HepG2 (cell line): Measurements from ENCODE around the gene PLEKHN1. TPM values are rescaled to one million over a fixed set of nuclear protein-coding genes. Genes with fewer than 3 reads are reported as not detected.

ENCODE experiments used
- ATAC-seq: fragments of 200-7000 bp; cut with Tn5 transposase; 3 replicates; pipeline ENCODE4 v1.9.1; 2020; ENCODE audit warnings: mild to moderate bottlenecking, moderate library complexity
- BruUV-seq: library from RNA; stranded (reverse); fragments of 400-500 nt; replicated peaks from 2 replicates; lab custom pipeline; 2021; lab: Mats Ljungman, UMichigan
- CTCF ChIA-PET: fragments of 300-600 bp; formaldehyde crosslinking; extraction: SDS; loops from one replicate; lab custom pipeline; 2021; ENCODE audit warnings: low total read pairs, inconsistent platforms, low intra/inter-chr PET ratio; lab: Yijun Ruan, JAX
- POLR2A ChIA-PET: fragments of 350-600 bp; sonication (Branson Sonifier 250); formaldehyde crosslinking; loops from one replicate; lab custom pipeline; 2020; ENCODE audit warnings: antibody characterized with exemption, inconsistent platforms; lab: Yijun Ruan, JAX
- DNase-seq: peaks from one replicate; pipeline ENCODE4 v3.0.0-alpha.2; 2015; ENCODE audit warnings: low spot score
- FAIRE-seq: peaks from 3 replicates; lab custom pipeline; 2011; peaks lifted over from hg19 to GRCh38; lab: Jason Lieb, UNC
- H2AFZ ChIP-seq: one replicate; pipeline ENCODE4 v1.6.1; 2011; ENCODE audit warnings: low read length, inconsistent platforms
- H3K27ac ChIP-seq: fragments of 300-600 bp; 3 replicates; pipeline ENCODE4 v1.8.0; 2011; ENCODE audit warnings: mixed run types, mild to moderate bottlenecking, mixed read lengths, low read length, inconsistent platforms; ENCODE audit not compliant: insufficient read depth; ENCODE audit errors: extremely low read length
- H3K27me3 ChIP-seq, 2 experiments: fragments of 200-600 bp in 1 of 2; 2 replicates in 1 of 2; 3 replicates in 1 of 2; pipeline versions ENCODE4 v1.6.0 to v1.8.0; 2011; ENCODE audit warnings: low read length in 2 of 2, mild to moderate bottlenecking in 2 of 2, moderate library complexity in 2 of 2, inconsistent platforms in 1 of 2; ENCODE audit not compliant: insufficient read depth in 2 of 2, control insufficient read depth in 1 of 2
- H3K36me3 ChIP-seq, 2 experiments: fragments of 200-600 bp in 1 of 2; replicated peaks in 1 of 2; 2 replicates in 1 of 2; 3 replicates in 1 of 2; pipeline versions ENCODE4 v1.5.1 to v1.8.0; 2011; ENCODE audit warnings: low read length in 2 of 2, inconsistent platforms in 1 of 2; ENCODE audit not compliant: insufficient read depth in 2 of 2, control insufficient read depth in 1 of 2
- H3K4me1 ChIP-seq: 2 replicates; pipeline ENCODE4 v1.5.1; 2012; ENCODE audit warnings: low read length, inconsistent platforms; ENCODE audit not compliant: insufficient read depth
- H3K4me2 ChIP-seq: 2 replicates; pipeline ENCODE4 v1.6.0; 2011; ENCODE audit warnings: low read depth, low read length, inconsistent platforms
- H3K4me3 ChIP-seq, 3 experiments: fragments of 200-600 bp in 1 of 3; sonication (generic), shearing (Covaris generic) in 1 of 3; replicated peaks in 1 of 3; 2 replicates each; pipeline ENCODE4 v1.5.1; 2011 to 2016; ENCODE audit warnings: low read length in 3 of 3, inconsistent platforms in 2 of 3, low read depth in 2 of 3, mild to moderate bottlenecking in 2 of 3, control low read depth in 1 of 3, mixed read lengths in 1 of 3; ENCODE audit not compliant: insufficient read depth in 1 of 3
- H3K79me2 ChIP-seq: one replicate; pipeline ENCODE4 v1.6.1; 2011; ENCODE audit warnings: low read length, inconsistent platforms; ENCODE audit not compliant: insufficient read depth
- H3K9ac ChIP-seq: 2 replicates; pipeline ENCODE4 v1.6.0; 2011; ENCODE audit warnings: mild to moderate bottlenecking, low read depth, low read length, inconsistent platforms; ENCODE audit not compliant: insufficient read depth
- H3K9me3 ChIP-seq: 2 replicates; pipeline ENCODE4 v1.5.1; 2012; ENCODE audit warnings: mild to moderate bottlenecking, low read length
- H4K20me1 ChIP-seq: 2 replicates; pipeline ENCODE4 v1.6.0; 2011; ENCODE audit warnings: inconsistent platforms, mild to moderate bottlenecking, low read length, moderate library complexity; ENCODE audit not compliant: insufficient read depth
- CHD2 ChIP-seq: IDR thresholded peaks from 2 replicates; pipeline ENCODE4 v1.6.1; 2011; ENCODE audit warnings: low read depth, low read length, improper control_type of control experiment
- CHD4 ChIP-seq: fragments of 200-600 bp; sonication (generic); IDR thresholded peaks from 2 replicates; pipeline ENCODE4 v1.7.0; 2017; ENCODE audit warnings: mild to moderate bottlenecking, low read length, borderline replicate concordance
- KDM3A ChIP-seq: IDR thresholded peaks from 2 replicates; pipeline ENCODE4 v1.6.1; 2018; ENCODE audit warnings: low read depth, missing compliant biosample characterization
- KDM5B ChIP-seq: sonication (generic); formaldehyde crosslinking; IDR thresholded peaks from 2 replicates; pipeline ENCODE4 v1.4.0; 2020; ENCODE audit warnings: missing genetic modification reagents, mild to moderate bottlenecking, borderline replicate concordance
- KLF6 ChIP-seq: IDR thresholded peaks from 2 replicates; pipeline ENCODE4 v1.8.0; 2016; ENCODE audit warnings: missing biosample characterization, missing genetic modification reagents
- NR3C1 ChIP-seq: sonication (generic); formaldehyde crosslinking; IDR thresholded peaks from 2 replicates; pipeline ENCODE4 v1.4.0; 2020; ENCODE audit warnings: missing genetic modification reagents
- PRPF4 ChIP-seq: fragments of 200-400 bp; formaldehyde crosslinking; IDR thresholded peaks from 2 replicates; pipeline ENCODE4 v1.6.1; 2016; ENCODE audit warnings: low read length, low read depth; ENCODE audit not compliant: poor library complexity, severe bottlenecking
- RAD51 ChIP-seq: fragments of 450-650 bp; IDR thresholded peaks from 2 replicates; pipeline ENCODE4 v1.6.1; 2016; ENCODE audit warnings: borderline replicate concordance
- ZFP37 ChIP-seq: sonication (generic); formaldehyde crosslinking; IDR thresholded peaks from 2 replicates; pipeline ENCODE4 v1.4.0; 2020; ENCODE audit warnings: missing genetic modification reagents, borderline replicate concordance
- ZNF337 ChIP-seq: sonication (generic); formaldehyde crosslinking; IDR thresholded peaks from 2 replicates; pipeline ENCODE4 v1.5.1; 2020; ENCODE audit warnings: missing genetic modification reagents, low read depth, mild to moderate bottlenecking, borderline replicate concordance
- ZNF430 ChIP-seq: sonication (generic); formaldehyde crosslinking; IDR thresholded peaks from 2 replicates; pipeline ENCODE4 v1.9.0; 2021; ENCODE audit warnings: mild to moderate bottlenecking, missing genetic modification reagents
- ZNF556 ChIP-seq: sonication (generic); formaldehyde crosslinking; IDR thresholded peaks from 2 replicates; pipeline ENCODE4 v1.4.0; 2020; ENCODE audit warnings: mild to moderate bottlenecking, missing genetic modification reagents, borderline replicate concordance
- ZNF569 ChIP-seq: sonication (generic); formaldehyde crosslinking; IDR thresholded peaks from 2 replicates; pipeline ENCODE4 v1.5.0; 2020; ENCODE audit warnings: mild to moderate bottlenecking, missing genetic modification reagents, moderate library complexity, borderline replicate concordance
- ZNF713 ChIP-seq: sonication (generic); formaldehyde crosslinking; IDR thresholded peaks from 2 replicates; pipeline ENCODE4 v1.4.0; 2020; ENCODE audit warnings: mild to moderate bottlenecking, missing genetic modification reagents
- ZNF777 ChIP-seq: sonication (generic); formaldehyde crosslinking; IDR thresholded peaks from 2 replicates; pipeline ENCODE4 v1.4.0; 2020; ENCODE audit warnings: missing genetic modification reagents
- ZNF879 ChIP-seq: sonication (generic); formaldehyde crosslinking; IDR thresholded peaks from 2 replicates; pipeline ENCODE4 v1.8.1; 2023; ENCODE audit warnings: missing genetic modification reagents
- WGBS: methylation state at CpG from one replicate; pipeline ENCODE4 v1.1.6; 2017; ENCODE audit warnings: low lambda C conversion rate; 5-methylcytosine and 5-hydroxymethylcytosine counted together
- in situ Hi-C: cut with HindIII; loops from 2 replicates; pipeline ENCODE4 v1.10.0; 2017; ENCODE audit warnings: low pct_unique_long_range_greater_than_20kb; ENCODE audit not compliant: extremely low pct_ligation_motif_present
- intact Hi-C: fragments of 100-400 bp; cut with micrococcal nuclease; formaldehyde crosslinking; loops from one replicate; pipeline ENCODE4 v1.10.0; 2022; ENCODE audit not compliant: unreplicated experiment
- polyA plus RNA-seq, 8 experiments: library from polyadenylated mRNA; depleted of rRNA in 3 of 8; stranded (reverse) in 7 of 8; unstranded in 1 of 8; fragments of >200 nt; fragmentation: Illumina TruSeq in 4 of 8; extraction: Trizol in 4 of 8; gene quantifications; 2 replicates each; pipeline versions ENCODE4 v1.2.1 to v1.2.3, GENCODE V29; 2011 to 2016; ENCODE audit warnings: low read depth in 4 of 8, missing spikeins in 1 of 8, mixed read lengths in 1 of 8; ENCODE audit not compliant: insufficient read depth in 1 of 8
- total RNA-seq, 5 experiments: library from RNA; depleted of rRNA; stranded (reverse); fragments of >200 nt; fragmentation: Illumina TruSeq; extraction: Trizol; gene quantifications; 2 replicates each; pipeline ENCODE4 v1.2.3, GENCODE V29; 2016; ENCODE audit warnings: low read depth in 1 of 5
- TF ChIP-seq, protein P1 (sequence below): sonication (generic); formaldehyde crosslinking; IDR thresholded peaks from 2 replicates; pipeline ENCODE4 v1.8.0; 2022; ENCODE audit warnings: missing genetic modification reagents, low read depth, mild to moderate bottlenecking, borderline replicate concordance
- TF ChIP-seq, protein P2 (sequence below): sonication (generic); formaldehyde crosslinking; conservative IDR thresholded peaks from 2 replicates; pipeline ENCODE4 v1.4.0; 2020; ENCODE audit warnings: missing genetic modification reagents
- TF ChIP-seq, protein P3 (sequence below): sonication (generic); formaldehyde crosslinking; IDR thresholded peaks from 2 replicates; pipeline ENCODE4 v1.5.0; 2020; ENCODE audit warnings: mild to moderate bottlenecking, missing genetic modification reagents

PLEKHN1 gene
- total and polyA plus RNA-seq, 2 of the 13 experiments (the other 11 are each of a cell fraction or from before 2014, with no cell fraction given): 0.42 to 0.58 TPM

DNA sequence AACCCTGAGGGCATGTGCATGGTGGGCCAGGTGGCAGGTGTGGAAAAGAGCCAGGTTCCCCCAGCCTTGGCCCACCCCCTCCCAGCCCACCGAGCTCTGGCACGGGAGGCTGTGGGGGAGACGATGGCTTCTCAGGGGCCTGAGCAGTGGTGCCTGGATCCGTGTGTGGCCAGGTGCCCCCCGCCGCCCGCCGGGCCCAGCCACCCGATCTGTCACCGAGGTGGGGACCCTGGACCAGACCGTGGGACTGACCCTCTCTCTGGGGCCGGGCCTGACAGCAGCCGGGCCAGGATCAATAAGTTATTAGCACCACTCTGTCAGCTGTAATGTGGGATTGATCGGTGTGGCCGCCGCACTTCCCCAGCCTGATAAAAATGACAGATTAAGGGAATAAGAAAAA is 28.8 kb upstream of the PLEKHN1 start (continued):
- TF ChIP-seq PRPF4: no peak
- TF ChIP-seq ZNF430 (CRISPR knock-in tag): no peak
- TF ChIP-seq, protein P1, sequence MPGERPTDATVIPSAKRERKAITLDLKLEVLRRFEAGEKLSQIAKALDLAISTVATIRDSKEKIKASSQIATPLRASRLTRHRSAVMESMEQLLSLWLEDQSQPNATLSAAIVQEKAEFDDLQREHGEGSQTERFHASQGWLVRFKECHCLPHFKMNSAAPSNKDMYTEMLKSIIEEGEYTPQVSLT (CRISPR knock-in tag): no peak
- no peak for TF ChIP-seq NR3C1 (CRISPR knock-in tag)
- no peak for TF ChIP-seq KDM5B (CRISPR knock-in tag)
- TF ChIP-seq CHD2: no peak
- no peak for TF ChIP-seq ZNF556 (CRISPR knock-in tag)
- TF ChIP-seq ZFP37: no peak
- no peak for TF ChIP-seq KDM3A (CRISPR knock-in tag)
- TF ChIP-seq, protein P2, sequence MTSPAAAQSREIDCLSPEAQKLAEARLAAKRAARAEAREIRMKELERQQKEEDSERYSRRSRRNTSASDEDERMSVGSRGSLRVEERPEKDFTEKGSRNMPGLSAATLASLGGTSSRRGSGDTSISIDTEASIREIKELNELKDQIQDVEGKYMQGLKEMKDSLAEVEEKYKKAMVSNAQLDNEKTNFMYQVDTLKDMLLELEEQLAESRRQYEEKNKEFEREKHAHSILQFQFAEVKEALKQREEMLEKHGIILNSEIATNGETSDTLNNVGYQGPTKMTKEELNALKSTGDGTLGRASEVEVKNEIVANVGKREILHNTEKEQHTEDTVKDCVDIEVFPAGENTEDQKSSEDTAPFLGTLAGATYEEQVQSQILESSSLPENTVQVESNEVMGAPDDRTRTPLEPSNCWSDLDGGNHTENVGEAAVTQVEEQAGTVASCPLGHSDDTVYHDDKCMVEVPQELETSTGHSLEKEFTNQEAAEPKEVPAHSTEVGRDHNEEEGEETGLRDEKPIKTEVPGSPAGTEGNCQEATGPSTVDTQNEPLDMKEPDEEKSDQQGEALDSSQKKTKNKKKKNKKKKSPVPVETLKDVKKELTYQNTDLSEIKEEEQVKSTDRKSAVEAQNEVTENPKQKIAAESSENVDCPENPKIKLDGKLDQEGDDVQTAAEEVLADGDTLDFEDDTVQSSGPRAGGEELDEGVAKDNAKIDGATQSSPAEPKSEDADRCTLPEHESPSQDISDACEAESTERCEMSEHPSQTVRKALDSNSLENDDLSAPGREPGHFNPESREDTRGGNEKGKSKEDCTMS (CRISPR knock-in tag): no peak

DNA sequence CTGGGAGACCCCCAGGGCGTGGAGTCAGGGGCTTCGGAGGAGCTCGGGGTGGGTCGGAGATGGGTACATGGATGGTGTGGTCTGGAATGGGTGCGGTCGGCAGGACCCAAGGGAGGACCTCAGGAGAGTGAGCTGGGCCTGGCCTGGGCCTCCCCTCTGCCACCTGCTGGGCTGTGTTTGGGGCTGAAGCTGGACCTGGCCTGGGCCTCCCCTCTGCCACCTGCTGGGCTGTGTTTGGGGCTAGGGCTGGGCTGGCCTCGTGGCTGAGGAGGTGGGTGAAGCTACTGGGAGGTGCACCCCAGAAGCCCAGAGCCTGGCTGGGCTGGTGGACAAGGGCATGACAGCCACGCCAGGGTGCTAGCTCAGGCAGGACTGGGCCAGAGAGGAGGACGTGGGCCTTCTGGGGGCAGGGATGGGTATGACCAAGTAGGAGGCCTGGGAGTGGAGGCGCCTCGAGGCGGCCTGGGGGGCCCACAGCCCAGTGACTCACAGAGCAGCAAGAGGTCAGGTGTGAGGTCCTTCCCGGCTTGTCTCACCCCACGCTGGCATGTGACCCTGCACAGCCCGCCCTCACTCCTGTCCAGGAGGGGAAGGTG is 28.1 kb upstream of the PLEKHN1 start:
- H2AFZ ChIP-seq: no peak overlapping the region
- in situ Hi-C loops (no loop called here), intact Hi-C loops (loop anchor here (2.0 kb wide), 1 partner anchor 33 kb away; no protein-coding TSS in a partner anchor)
- ChIA-PET POLR2A (interaction anchor here (1.2 to 1.3 kb wide), 2 partner anchors 32 to 34 kb away, joined by 3 to 4 read pairs; no protein-coding TSS in a partner anchor), CTCF (interaction anchor here (0.9 to 1.3 kb wide), 6 partner anchors 16 to 68 kb away, joined by 3 to 6 read pairs (median 4); no protein-coding TSS in a partner anchor)
- H3K27me3 ChIP-seq: peaks cover 26 to 66% of the 10 kb centered on the region in 2 experiments
- H3K4me2 ChIP-seq: no peak overlapping the region
- DNase-seq (peak; percentile 29), FAIRE-seq (no peak), ATAC-seq (peak; percentile 70)
- H3K4me3 ChIP-seq: no peak overlapping the region
- peaks cover 32% of the 10 kb centered on the region for H3K4me1 ChIP-seq
- BruUV-seq: no TSS peak
- H4K20me1 ChIP-seq: no peaks in the 10 kb centered on the region
- H3K27ac ChIP-seq: no peak overlapping the region
- no peaks in the 10 kb centered on the region for H3K36me3 ChIP-seq
- WGBS: 0% methylated on average over 2 of the region's 15 CpGs
- H3K9me3 ChIP-seq: no peaks in the 10 kb centered on the region
- no peaks in the 10 kb centered on the region for H3K79me2 ChIP-seq
- no peak overlapping the region for H3K9ac ChIP-seq
- no peak for TF ChIP-seq ZNF337
- no peak for TF ChIP-seq ZNF713
- TF ChIP-seq CHD4: no peak
- TF ChIP-seq ZNF569: no peak
- TF ChIP-seq ZNF879: no peak
- TF ChIP-seq KLF6 (CRISPR knock-in tag): no peak
- 0 out of 2 replicates have a peak, but pooled peaks have one; percentile 34 for TF ChIP-seq ZNF777 (CRISPR knock-in tag)
- TF ChIP-seq RAD51: no peak
- TF ChIP-seq, protein P3, sequence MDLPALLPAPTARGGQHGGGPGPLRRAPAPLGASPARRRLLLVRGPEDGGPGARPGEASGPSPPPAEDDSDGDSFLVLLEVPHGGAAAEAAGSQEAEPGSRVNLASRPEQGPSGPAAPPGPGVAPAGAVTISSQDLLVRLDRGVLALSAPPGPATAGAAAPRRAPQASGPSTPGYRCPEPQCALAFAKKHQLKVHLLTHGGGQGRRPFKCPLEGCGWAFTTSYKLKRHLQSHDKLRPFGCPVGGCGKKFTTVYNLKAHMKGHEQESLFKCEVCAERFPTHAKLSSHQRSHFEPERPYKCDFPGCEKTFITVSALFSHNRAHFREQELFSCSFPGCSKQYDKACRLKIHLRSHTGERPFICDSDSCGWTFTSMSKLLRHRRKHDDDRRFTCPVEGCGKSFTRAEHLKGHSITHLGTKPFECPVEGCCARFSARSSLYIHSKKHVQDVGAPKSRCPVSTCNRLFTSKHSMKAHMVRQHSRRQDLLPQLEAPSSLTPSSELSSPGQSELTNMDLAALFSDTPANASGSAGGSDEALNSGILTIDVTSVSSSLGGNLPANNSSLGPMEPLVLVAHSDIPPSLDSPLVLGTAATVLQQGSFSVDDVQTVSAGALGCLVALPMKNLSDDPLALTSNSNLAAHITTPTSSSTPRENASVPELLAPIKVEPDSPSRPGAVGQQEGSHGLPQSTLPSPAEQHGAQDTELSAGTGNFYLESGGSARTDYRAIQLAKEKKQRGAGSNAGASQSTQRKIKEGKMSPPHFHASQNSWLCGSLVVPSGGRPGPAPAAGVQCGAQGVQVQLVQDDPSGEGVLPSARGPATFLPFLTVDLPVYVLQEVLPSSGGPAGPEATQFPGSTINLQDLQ (CRISPR knock-in tag): no peak
